Body of pancreas (tissue), 4 donors: ENCODE data around the gene AMPH.

Source experiments
- CTCF ChIP-seq, 7 experiments: fragments of 450-650 bp in 4 of 7; fragments of 200-600 bp in 3 of 7; sonication (generic) in 3 of 7; IDR thresholded peaks; one replicate each; pipeline ENCODE4 v1.5.1; 2016 to 2019; ENCODE audit warnings: antibody characterized with exemption in 7 of 7
- POLR2A ChIP-seq, 3 donors: fragments of 450-650 bp; IDR thresholded peaks; one replicate each; pipeline ENCODE4 v1.6.1; 2016; ENCODE audit warnings: antibody characterized with exemption in 3 of 3, mild to moderate bottlenecking in 2 of 3

- TF ChIP-seq CTCF (IDR thresholded peaks at IDR 0.05), result no peak
- no peak for TF ChIP-seq POLR2A (IDR thresholded peaks at IDR 0.05)
Observed at GRCh38 chr7:38554586-38554985, 76.6 kb downstream of the AMPH start.
